Measurements from ENCODE around the gene BFSP2.
A peak's percentile ranks its signal among the peaks of the same experiment; 100 is the strongest.

Gene BFSP2

DNA sequence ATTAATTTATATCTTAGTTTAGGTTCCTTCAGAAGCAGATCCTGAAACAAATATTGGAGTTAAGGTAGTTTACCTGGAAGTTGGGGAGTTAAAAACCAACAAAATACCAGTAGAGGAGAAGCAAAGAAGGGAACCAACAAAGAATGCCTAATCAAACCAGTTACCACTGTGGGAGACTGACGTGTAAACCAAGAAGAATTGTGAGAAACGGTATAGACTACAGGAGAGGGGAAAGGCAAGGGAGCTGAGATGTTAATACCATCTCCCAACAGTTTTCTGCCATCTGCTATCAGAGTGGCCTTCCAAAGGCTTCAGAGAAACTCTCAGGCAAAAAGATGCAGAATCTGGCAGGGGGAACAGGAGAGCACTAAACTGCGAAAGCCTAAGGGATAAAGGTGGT is 53.5 kb downstream of the BFSP2 start:
- Histone ChIP-seq H3K4me1 (ENCODE audit: insufficient read depth, low read length, poor library complexity, severe bottlenecking) (no peaks in the 10 kb centered on the region), H4K20me1 (ENCODE audit: insufficient read depth, low read length, poor library complexity, severe bottlenecking) (no peaks in the 10 kb centered on the region), H3K79me2 (ENCODE audit: insufficient read depth, low read length) (no peaks in the 10 kb centered on the region), H3K9ac (ENCODE audit: low read depth, low read length, poor library complexity, severe bottlenecking) (no peak overlapping the region), H3K27me3 (ENCODE audit: insufficient read depth, low read length, poor library complexity, severe bottlenecking) (no peaks in the 10 kb centered on the region), H3K9me3 (ENCODE audit: insufficient read depth, low read depth, low read length) (no peaks in the 10 kb centered on the region), H2AFZ (ENCODE audit: low read length) (no peak overlapping the region), H3K9me2 (replicated peaks; ENCODE audit: low read depth, low read length) (no peaks in the 10 kb centered on the region), H3K4me2 (ENCODE audit: low read depth, low read length, poor library complexity, severe bottlenecking) (no peak overlapping the region), H3F3A (ENCODE audit: low read depth) (no peaks in the 10 kb centered on the region), H3K36me3 (ENCODE audit: insufficient read depth, low read length) (no peaks in the 10 kb centered on the region), H3K4me3 (ENCODE audit: low read length, poor library complexity, severe bottlenecking) (no peak overlapping the region)
- no peak for TF ChIP-seq EZH2phosphoT487 (IDR thresholded peaks at IDR 0.05; ENCODE audit: borderline replicate concordance)
- TF ChIP-seq, protein P1, sequence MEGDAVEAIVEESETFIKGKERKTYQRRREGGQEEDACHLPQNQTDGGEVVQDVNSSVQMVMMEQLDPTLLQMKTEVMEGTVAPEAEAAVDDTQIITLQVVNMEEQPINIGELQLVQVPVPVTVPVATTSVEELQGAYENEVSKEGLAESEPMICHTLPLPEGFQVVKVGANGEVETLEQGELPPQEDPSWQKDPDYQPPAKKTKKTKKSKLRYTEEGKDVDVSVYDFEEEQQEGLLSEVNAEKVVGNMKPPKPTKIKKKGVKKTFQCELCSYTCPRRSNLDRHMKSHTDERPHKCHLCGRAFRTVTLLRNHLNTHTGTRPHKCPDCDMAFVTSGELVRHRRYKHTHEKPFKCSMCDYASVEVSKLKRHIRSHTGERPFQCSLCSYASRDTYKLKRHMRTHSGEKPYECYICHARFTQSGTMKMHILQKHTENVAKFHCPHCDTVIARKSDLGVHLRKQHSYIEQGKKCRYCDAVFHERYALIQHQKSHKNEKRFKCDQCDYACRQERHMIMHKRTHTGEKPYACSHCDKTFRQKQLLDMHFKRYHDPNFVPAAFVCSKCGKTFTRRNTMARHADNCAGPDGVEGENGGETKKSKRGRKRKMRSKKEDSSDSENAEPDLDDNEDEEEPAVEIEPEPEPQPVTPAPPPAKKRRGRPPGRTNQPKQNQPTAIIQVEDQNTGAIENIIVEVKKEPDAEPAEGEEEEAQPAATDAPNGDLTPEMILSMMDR (conservative IDR thresholded peaks at IDR 0.05; ENCODE audit: low read length) = no peak

- Histone ChIP-seq H3K9me3 (ENCODE audit: insufficient read depth, low read depth, low read length) (no peaks in the 10 kb centered on the region), H3K36me3 (ENCODE audit: insufficient read depth, low read length) (no peaks in the 10 kb centered on the region), H3K4me3 (ENCODE audit: low read length, poor library complexity, severe bottlenecking) (no peak overlapping the region), H3K9ac (ENCODE audit: low read depth, low read length, poor library complexity, severe bottlenecking) (no peak overlapping the region), H3K27me3 (ENCODE audit: insufficient read depth, low read length, poor library complexity, severe bottlenecking) (no peaks in the 10 kb centered on the region), H3K4me2 (ENCODE audit: low read depth, low read length, poor library complexity, severe bottlenecking) (no peak overlapping the region), H2AFZ (ENCODE audit: low read length) (peak overlapping the region; percentile 6; the same call in 1 of the 2 replicates), H3K4me1 (ENCODE audit: insufficient read depth, low read length, poor library complexity, severe bottlenecking) (no peaks in the 10 kb centered on the region), H3K9me2 (replicated peaks; ENCODE audit: low read depth, low read length) (no peaks in the 10 kb centered on the region), H3F3A (ENCODE audit: low read depth) (no peaks in the 10 kb centered on the region), H4K20me1 (ENCODE audit: insufficient read depth, low read length, poor library complexity, severe bottlenecking) (no peaks in the 10 kb centered on the region), H3K79me2 (ENCODE audit: insufficient read depth, low read length) (no peaks in the 10 kb centered on the region)
- no peak for TF ChIP-seq EZH2phosphoT487 (IDR thresholded peaks at IDR 0.05; ENCODE audit: borderline replicate concordance)
- TF ChIP-seq, protein P1 (conservative IDR thresholded peaks at IDR 0.05; ENCODE audit: low read length) = no peak
These were observed 55.4 kb downstream of the BFSP2 start for GRCh38 chr3:133455281-133455680.

DNA sequence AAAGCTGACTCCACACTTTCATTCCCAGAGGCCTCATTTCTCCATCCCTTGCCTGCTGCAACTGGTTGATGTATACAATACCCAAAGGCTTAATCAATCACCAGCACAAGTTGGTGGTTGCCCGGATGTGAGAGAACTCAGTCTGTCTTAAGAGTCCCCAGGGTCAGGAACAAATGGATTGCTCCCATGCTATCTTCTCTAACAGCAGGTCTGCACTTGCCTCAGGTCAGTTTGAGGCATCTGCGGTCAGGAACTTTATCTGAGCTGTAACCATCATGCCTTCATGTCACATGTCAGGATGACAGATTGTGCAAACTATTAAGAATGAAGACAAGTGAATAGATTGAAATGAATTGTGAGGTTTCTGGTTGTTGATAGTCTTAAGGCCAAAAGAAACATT is 56.1 kb downstream of the BFSP2 start:
- Histone ChIP-seq H3K4me3 (ENCODE audit: low read length, poor library complexity, severe bottlenecking) (no peak overlapping the region), H3K79me2 (ENCODE audit: insufficient read depth, low read length) (no peaks in the 10 kb centered on the region), H2AFZ (ENCODE audit: low read length) (peak overlapping the region; percentile 6; the same call in 1 of the 2 replicates), H3K9ac (ENCODE audit: low read depth, low read length, poor library complexity, severe bottlenecking) (no peak overlapping the region), H4K20me1 (ENCODE audit: insufficient read depth, low read length, poor library complexity, severe bottlenecking) (no peaks in the 10 kb centered on the region), H3F3A (ENCODE audit: low read depth) (no peaks in the 10 kb centered on the region), H3K27me3 (ENCODE audit: insufficient read depth, low read length, poor library complexity, severe bottlenecking) (no peaks in the 10 kb centered on the region), H3K4me1 (ENCODE audit: insufficient read depth, low read length, poor library complexity, severe bottlenecking) (peaks cover 2% of the 10 kb centered on the region), H3K4me2 (ENCODE audit: low read depth, low read length, poor library complexity, severe bottlenecking) (no peak overlapping the region), H3K36me3 (ENCODE audit: insufficient read depth, low read length) (no peaks in the 10 kb centered on the region), H3K9me3 (ENCODE audit: insufficient read depth, low read depth, low read length) (no peaks in the 10 kb centered on the region), H3K9me2 (replicated peaks; ENCODE audit: low read depth, low read length) (no peaks in the 10 kb centered on the region)
- TF ChIP-seq EZH2phosphoT487 (IDR thresholded peaks at IDR 0.05; ENCODE audit: borderline replicate concordance) = no peak
- TF ChIP-seq, protein P1 (conservative IDR thresholded peaks at IDR 0.05; ENCODE audit: low read length) = no peak
